Frontal cortex (tissue), 4 donors: Measurements from ENCODE around the gene NEDD4L. TPM values are rescaled to one million over a fixed set of nuclear protein-coding genes. Genes with fewer than 3 reads are reported as not detected.
"Not testable (repeated sequence)": the region's sequence is repeated elsewhere in the genome, so short reads cannot be mapped to it uniquely, and the experiment has no call there.

Experiments used
- DNase-seq, 2 donors: peaks; one replicate each; pipeline ENCODE4 v3.0.0; 2012; ENCODE audit warnings: low spot score in 2 of 2
- FAIRE-seq: peaks from 2 replicates; lab custom pipeline; 2012; peaks lifted over from hg19 to GRCh38; lab: Jason Lieb, UNC
- total RNA-seq: library from RNA; depleted of rRNA; stranded (reverse); fragments of >200 nt; gene quantifications from one replicate; pipeline ENCODE4 v1.2.3, GENCODE V29; 2014
- donor health status: control.
- donor health status: control.
- donor health status: control.

The NEDD4L gene
- total RNA-seq, 1 donor from 2014 or later, result 108 TPM

DNA sequence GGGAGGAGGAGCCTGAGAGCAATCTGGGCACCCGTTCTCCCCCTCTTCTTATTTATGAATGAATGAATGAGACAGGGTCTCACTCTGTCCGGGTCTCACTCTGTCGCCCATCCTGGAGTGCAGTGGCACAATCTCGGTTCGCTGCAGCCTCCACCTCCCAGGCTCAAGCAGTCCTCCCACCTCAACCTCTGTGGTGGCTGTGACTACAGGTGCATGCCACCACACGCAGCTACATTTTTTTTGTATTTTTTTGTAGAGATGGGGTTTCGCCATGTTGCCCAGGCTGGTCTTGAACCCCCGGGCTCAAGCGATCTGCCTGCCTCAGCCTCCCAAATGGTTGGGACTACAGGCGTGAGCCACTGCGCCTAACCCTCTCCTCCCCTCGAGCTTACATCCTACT, 198.4 kb downstream of the NEDD4L start:
- FAIRE-seq, result no peak

GRCh38 chr18:58242968-58243367, 198.9 kb downstream of the NEDD4L start:
- DNase-seq (no peak), FAIRE-seq (no peak)

More for the DNA sequence above, 198.4 kb downstream of the NEDD4L start:
- DNase-seq, result no peak

DNA sequence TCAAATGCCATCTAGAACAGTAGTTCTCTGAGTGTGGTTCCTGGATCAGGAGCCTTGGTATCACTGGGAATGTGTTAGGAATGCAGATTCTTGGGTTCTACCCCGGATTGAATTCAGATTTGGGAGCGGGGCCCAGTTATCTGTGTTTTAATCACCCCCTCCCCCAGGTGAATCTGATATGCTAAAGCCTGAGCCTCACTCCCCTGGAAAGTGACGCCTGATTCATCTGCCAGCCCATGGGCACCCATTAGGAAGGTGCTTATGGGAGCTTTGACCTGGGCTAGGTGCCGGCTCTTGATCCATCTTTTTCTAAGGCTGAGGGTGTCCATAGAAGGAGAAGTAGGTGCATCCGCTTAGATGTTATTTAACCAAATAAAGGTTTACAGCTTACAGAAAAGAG, 199.4 kb downstream of the NEDD4L start:
- no peak for FAIRE-seq
- no peak for DNase-seq

- DNase-seq, result peak in 1 of 2 donors; percentile 65
- no peak for FAIRE-seq
Observed at GRCh38 chr18:58247363-58247834, 203.4 kb downstream of the NEDD4L start.

DNA sequence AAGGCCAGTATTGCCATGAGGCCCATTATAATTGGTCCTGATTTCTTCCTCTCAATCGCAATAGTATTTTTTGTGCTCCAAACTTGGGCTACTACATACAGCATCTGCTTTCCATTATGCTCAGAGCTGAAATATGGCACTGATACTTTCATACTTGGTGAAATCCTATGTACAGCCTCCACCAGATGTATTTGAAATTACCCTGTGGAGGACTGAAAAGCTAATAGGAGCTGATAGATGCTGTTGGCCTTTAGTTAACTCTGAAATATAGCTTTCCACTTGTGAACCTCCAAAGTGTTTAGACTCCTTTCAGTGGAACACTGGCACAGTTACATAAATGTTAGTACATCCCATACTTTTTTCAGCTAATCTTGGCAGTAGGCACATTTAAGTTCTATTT, 205.7 kb downstream of the NEDD4L start:
- FAIRE-seq (no peak), DNase-seq (no peak)

- FAIRE-seq (no peak), DNase-seq (no peak)
Observed at GRCh38 chr18:58251416-58251815, 207.4 kb downstream of the NEDD4L start.

GRCh38 chr18:58252166-58252565, 208.1 kb downstream of the NEDD4L start:
- FAIRE-seq, result no peak
- DNase-seq, result no peak

DNA sequence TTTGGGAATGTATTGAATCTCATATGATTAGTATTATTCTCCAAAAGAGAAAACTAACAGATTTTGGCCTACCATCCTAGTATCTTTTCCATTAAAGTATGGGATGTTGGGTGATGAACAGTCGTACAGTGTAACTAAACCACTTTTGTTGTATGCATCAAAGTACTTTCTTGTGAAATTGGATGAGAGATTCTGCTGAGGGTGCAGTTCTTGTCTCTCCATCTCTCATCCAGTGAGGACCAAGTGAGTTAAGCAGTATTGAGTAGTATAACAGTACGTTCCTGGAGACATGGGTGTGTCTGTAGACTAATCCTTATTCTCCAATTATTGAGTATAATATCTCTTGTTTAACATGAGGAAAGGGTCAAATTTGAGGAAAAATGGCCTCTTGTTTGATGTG, 209.3 kb downstream of the NEDD4L start:
- FAIRE-seq (no peak), DNase-seq (no peak)

- no peak for DNase-seq
- no peak for FAIRE-seq
Observed at GRCh38 chr18:58253871-58254270, 209.8 kb downstream of the NEDD4L start.

- DNase-seq, result no peak
- FAIRE-seq, result no peak
Observed at GRCh38 chr18:58254873-58255511, 211.0 kb downstream of the NEDD4L start.

GRCh38 chr18:58255701-58256311, 211.8 kb downstream of the NEDD4L start:
- DNase-seq (no peak), FAIRE-seq (no peak)

DNA sequence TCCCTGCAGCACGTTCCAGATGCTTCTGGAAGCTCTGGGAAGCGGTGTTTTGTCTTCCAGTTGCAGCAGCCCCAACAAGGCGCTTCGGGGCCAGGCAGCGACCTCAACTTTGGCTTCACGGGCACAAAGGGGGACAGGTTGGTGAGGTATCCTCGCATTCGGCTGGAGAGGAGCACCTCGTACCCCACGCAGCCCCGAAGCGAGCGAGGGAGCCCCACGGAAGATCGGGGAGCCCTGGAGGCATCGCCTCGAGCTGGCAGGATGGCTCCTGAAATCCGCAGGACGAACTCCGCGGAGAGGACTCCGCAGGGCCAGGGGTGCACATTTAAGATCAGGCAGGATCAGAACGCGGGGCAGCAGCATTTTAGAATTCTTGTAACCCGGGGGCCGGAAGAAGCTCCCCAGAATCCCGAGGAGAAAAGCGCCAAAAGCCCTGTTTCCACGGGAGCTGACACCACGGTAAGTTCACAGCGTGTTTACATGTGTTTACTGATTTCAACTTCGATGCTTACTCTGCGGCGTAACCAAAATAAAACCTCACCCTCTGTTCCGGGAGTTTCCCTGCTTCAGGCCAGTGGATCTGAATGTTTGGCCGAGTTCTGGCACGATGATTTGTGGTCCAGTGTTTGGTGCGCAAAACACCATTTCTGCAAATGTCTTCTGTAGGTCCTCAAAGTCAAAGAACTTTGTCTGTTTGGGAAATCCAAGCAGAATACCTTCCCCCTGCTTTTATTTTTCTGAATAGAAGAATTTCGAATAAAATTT, 212.5 kb downstream of the NEDD4L start:
- FAIRE-seq (no peak), DNase-seq (no peak)

DNA sequence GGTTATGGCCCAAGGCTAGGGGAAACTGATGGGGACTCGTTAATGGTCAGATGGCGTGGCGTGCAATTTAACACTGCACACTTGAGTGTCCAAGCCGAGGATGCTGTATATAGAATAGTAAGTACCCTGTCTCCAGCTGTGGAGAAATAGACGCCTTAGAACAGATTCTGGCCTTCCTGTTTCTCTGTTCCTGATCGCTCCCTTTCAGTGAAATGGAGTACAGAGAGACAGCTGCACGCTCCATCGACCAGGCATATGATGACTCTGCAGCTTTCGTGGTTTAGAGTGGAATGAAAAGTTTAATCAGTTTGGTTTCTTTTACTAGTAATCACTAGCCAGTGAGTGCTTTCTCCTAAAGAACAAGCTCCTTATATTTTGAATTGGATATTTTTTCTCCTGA, 213.4 kb downstream of the NEDD4L start:
- FAIRE-seq, result no peak

GRCh38 chr18:58258692-58259342, 214.8 kb downstream of the NEDD4L start:
- no peak for FAIRE-seq
- no peak for DNase-seq

More for the DNA sequence above, 213.4 kb downstream of the NEDD4L start:
- no peak for DNase-seq

DNA sequence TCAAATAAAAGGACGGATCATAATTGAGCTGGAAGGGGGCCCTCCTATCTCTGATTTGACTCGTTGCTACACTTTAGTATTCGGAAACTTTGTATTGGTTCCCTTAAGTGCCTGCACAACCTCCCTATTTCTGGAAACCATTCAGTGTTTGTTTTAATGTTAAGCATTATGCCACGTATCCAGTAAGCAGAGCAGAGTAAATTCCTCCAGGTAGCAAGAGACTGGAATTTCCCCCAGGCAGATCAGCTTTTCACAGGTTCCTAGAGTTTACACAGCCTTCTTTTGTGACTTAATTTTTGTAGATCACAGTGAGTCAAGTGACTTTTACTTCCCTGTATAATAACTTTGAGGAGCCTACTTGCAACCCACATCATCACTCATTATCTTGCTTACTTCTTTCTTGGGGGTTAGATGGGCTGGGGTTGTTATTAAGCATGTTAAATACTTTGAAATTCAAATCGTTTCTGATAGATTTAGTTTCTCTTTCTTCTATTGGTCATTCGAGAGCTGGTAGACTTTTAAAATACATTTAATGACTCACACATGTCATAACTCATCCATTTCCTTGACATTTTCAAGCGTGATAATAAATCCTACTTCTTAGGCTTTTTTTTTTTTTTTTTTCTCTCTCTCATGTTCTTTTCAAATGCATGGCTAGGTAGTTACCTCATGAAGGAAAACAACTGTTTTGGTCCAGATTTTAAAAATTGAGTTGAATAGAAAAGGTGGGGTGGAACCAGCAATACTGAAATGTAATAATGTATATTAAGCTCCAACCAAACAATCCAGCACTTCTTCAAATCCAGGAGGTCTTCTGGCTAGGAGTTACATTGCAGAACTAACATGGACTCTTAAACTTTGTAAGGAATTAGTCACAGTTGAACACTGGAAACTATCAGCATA, 219.3 kb downstream of the NEDD4L start:
- DNase-seq, result no peak
- no peak for FAIRE-seq

- no peak for DNase-seq
Observed at GRCh38 chr18:58264075-58264474, 220.0 kb downstream of the NEDD4L start.

DNA sequence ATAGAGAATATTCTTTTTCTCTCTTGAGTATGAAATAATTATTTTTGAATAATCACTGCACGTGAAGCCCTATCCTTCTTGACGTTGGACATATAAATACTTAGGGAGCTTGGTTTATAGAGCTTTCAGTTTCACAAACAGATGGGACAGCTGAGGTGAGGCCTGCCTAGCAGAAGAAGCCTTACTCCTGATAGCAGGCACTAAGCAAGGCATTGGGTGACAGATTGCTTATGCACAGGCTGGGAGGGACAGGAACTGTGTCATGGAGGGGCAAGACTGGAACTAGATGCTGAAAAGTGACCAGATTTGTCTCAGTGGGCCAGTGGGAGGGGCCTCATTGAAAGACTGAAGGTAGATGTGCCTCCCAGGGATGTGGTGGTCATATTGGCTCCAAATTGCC, 220.8 kb downstream of the NEDD4L start:
- DNase-seq (no peak), FAIRE-seq (no peak)

More at GRCh38 chr18:58264075-58264474, 220.0 kb downstream of the NEDD4L start:
- FAIRE-seq, result no peak

- not testable (repeated sequence) for DNase-seq, FAIRE-seq
Observed at GRCh38 chr18:58265489-58265888, 221.5 kb downstream of the NEDD4L start.

DNA sequence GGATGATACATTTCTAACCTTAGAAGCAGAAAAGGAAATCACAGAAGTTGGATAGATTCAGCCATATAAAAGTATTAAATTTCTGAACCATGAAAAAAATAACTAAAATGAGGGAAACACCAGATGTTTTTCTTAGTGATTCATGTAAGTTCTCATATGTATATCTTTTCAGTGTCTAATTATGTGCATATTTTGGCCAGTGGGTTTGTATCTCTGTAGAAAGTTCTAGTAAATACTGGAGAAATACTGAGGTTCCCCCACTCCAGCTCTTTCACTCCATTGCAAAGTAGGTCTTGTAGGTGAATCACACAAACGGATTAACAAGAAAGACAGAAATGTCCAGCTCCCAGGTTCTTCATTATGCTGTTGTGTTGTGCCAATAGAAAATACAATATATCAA, 222.3 kb downstream of the NEDD4L start:
- DNase-seq (no peak), FAIRE-seq (no peak)
